Prostate gland (tissue), 2 donors: Measurements from ENCODE around the gene DMAC2.

ENCODE experiments used
- POLR2AphosphoS5 ChIP-seq: sonication (generic); formaldehyde crosslinking; IDR thresholded peaks from one replicate; pipeline ENCODE4 v1.6.1; 2017; ENCODE audit warnings: antibody characterized with exemption
- TF ChIP-seq, protein P1 (sequence below), 4 experiments: fragments of 200-600 bp in 2 of 4; fragments of 450-650 bp in 2 of 4; sonication (generic) in 2 of 4; IDR thresholded peaks; 1 replicate in 3 of 4; 2 replicates in 1 of 4; pipeline ENCODE4 v1.5.1; 2016 to 2019; ENCODE audit warnings: antibody characterized with exemption in 4 of 4, mild to moderate bottlenecking in 2 of 4, moderate library complexity in 2 of 4

DNA sequence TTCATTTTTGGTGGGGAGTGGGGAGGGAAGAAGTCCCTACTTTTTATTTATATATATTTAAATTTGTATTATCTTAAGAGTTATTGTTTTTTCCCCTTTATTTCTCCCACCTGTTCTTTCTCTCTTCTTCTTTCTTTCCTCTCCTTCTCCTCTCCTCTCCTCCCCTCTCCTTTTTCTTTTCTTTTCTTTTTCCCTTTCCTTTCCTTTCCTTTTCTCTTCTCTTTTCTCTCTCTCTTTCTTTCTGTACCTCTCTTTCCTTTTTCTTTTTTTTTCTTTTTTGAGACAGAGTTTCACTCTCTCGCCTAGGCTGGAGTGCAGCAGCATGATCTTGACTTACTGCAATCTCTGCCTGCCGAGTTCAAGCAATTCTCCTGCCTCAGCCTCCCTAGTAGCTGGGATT lies 40.2 kb downstream of the DMAC2 start:
- no peak for TF ChIP-seq POLR2AphosphoS5
- TF ChIP-seq, protein P1, sequence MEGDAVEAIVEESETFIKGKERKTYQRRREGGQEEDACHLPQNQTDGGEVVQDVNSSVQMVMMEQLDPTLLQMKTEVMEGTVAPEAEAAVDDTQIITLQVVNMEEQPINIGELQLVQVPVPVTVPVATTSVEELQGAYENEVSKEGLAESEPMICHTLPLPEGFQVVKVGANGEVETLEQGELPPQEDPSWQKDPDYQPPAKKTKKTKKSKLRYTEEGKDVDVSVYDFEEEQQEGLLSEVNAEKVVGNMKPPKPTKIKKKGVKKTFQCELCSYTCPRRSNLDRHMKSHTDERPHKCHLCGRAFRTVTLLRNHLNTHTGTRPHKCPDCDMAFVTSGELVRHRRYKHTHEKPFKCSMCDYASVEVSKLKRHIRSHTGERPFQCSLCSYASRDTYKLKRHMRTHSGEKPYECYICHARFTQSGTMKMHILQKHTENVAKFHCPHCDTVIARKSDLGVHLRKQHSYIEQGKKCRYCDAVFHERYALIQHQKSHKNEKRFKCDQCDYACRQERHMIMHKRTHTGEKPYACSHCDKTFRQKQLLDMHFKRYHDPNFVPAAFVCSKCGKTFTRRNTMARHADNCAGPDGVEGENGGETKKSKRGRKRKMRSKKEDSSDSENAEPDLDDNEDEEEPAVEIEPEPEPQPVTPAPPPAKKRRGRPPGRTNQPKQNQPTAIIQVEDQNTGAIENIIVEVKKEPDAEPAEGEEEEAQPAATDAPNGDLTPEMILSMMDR (IDR thresholded peaks at IDR 0.05) = no peak
